NCI-H1092 treated with DMSO at 0.1 percent for 48 hours (cell line): ENCODE results near the gene TLE4.
"Not testable (repeated sequence)": the region's sequence is repeated elsewhere in the genome, so short reads cannot be mapped to it uniquely, and the experiment has no call there.

Experiments
- DNase-seq: peaks from one replicate; lab custom pipeline; 2025; lab: John Stamatoyannopoulos, UW

TLE4 gene

GRCh38 chr9:79571309-79572031 lies at the start of gene TLE4:
Gene TLE4 (plus strand): TSS chr9:79571965. CDS start chr9:79572791, 826 bp downstream.
- DNase-seq: peak; percentile 100

DNA sequence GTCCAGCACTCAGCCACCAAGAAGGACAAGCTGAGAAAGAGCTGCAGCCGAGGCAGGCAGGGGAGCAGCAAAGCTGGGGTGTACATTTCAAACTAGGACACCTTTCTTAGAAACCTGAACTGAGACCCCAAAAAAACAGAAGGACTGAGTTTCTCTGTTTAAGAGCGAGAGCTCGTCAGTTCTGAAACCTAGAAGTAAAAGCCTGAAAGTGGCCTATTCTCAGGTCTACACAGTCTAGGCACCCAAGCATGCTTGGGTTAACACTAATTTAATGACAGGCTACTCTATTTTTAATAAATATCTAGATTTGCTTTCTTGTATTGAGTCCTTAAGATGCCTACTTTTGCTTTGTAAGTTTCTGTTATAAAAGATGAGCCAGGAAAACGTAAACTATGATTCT lies 49.0 kb upstream of the TLE4 start:
- no peak for DNase-seq

DNA sequence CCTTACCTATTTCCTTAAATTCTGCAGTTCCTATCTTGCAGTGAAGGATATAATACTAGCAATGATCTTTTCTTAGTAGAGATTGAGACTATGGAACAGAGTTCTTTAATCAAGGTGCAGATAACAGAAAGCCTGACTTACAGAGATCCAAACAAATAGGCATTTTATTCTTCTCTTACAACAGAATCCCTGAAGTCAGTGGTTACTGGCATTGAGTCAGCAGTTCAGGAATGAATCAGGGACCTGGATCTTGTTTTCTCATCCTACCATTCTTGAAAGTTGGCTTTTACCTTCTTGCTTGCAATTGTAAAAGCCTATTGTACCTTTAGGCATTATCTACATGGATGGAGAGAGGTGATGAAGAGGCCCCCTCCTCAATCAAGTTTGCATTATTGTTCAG lies 47.5 kb upstream of the TLE4 start:
- DNase-seq: no peak

- DNase-seq: no peak
Measured at GRCh38 chr9:79526149-79526672, 45.6 kb upstream of the TLE4 start.

DNA sequence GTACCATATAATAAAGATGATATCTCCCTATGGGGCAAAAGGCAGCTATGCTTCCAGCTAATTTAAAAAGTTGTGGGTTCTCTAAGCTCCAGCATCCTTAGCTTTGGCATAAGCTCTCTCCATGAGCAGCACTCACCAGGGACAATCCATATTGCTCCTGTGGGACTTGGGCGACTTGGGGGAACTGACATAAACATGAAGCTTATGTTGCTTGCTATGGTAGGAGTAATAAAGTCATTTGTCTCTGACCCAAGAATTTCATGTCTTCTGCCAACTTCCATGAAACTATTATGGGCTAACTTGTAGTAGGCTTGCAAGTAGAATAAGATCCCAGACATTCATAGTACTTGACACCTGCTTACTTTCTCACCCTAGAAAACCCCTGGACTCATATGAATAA lies 36.2 kb upstream of the TLE4 start:
- DNase-seq: no peak

DNA sequence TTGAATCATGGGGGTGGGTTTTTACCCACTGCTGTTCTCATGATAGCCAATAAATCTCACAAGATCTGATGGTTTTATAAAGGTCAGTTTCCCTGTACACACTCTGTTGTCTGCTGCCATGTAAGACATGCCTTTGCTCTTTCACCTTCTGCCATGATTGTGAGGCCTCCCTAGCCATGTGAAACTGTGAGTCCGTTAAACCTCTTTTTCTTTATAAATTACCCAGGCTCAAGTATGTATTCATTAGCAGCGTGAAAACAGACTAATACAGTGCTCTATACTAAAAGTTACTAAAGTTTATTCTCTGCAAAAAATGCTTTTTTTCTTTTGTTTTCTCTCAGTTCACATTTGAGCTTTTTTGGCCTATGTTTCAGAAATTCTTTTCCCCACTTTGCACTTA lies 33.9 kb upstream of the TLE4 start:
- DNase-seq: no peak

GRCh38 chr9:79542735-79543620 lies 28.8 kb upstream of the TLE4 start:
- DNase-seq: peak; percentile 56

GRCh38 chr9:79544375-79544774 lies 27.4 kb upstream of the TLE4 start:
- DNase-seq: not testable (repeated sequence)

DNA sequence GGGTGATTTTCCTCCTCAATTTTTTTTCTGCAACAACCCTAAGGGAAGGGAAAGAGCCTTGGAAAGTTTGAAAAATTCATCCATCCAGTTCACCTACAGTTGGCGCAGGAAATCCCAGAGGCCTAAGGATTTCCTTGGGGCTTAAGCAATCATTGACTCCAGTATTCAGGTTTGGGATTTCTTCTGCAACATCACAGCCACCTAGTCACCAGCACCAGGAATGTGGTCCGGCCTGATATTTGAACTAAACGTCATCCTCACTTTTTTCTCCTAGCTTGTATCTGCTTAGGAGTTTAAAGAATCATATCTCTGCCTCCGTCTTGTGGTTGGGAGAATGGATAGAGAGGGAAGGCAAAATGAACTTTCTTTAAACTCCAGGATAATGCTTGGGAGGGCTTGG lies 20.2 kb upstream of the TLE4 start:
- DNase-seq: no peak

DNA sequence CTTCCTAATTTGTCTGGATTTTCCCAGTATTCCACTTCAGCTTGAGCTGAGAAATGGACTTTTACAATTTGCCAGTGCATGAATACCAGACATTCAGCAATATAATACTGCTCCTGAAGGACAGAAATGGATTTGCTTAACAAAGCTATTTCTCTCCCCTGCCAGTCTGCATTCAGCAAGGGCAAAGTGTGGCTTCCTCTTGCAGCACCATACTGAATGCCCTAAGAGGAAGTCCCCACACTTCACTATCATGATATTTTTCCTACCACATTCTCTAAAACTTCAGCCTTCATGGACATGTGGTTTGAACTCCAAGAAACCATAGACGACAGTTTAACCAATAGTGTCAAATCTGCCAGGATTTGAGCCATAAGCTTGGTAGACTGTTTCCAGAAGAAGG lies 19.8 kb upstream of the TLE4 start:
- no peak for DNase-seq

DNA sequence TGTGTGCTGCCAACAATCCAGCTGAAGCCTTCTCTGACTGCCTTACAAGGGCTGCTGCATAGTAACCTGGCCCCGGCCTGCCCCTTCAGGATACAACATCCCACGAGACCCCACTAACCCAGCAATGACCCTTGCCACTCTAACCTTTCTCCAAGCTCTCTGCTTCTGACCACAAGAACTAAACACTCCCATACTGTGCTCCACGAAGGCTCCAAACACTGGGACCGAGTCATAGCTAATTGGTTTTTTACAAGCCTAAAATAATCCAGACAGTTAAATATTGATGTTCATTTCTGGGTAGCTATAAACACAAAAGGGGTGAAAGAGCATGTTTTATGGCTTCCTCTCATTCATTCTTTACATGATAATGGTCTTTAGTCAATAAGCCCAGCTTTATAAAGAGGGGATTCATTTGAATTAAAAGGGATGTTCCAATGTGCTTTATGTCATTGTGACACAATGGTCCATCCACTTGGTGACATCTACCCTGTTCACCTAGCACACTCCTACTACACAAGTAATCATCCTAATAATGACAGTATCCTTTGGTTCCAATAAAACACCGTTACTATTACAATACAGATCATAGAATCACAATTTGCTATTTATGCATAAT lies 16.2 kb upstream of the TLE4 start:
- DNase-seq: no peak

DNA sequence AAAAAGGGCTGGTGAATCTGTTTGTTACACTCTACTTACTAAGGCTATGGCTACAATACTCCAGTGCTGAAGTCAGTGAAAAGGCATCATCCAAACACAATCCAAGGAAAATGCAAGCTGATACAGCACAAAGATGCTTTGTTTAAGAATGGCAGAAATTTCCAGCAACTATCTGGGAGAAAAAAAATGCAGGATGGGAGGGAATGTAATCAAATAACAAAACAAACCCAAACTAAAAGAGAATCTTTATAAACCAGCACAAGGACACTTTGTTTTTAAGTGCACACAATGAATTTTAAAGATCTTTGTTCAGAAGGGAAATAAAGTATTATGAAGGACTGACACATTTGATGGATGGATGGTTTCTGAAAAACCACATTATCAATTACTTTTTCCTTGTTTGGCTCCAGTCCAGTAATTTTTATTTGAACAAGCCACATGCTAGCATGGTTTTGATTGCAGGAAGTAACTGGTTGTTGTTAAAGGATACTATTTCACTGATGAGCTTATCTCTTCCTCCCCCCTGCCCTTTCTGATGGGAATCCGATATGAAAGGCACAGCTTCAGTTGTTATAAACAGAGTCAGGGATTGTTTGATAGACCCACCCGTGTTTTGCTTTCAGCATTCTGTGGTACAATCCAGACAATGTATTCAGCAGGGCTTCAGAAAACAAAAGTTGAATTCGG lies 12.1 kb upstream of the TLE4 start:
- peak; percentile 36 for DNase-seq

GRCh38 chr9:79562749-79563386 lies 8.9 kb upstream of the TLE4 start:
- DNase-seq: no peak

DNA sequence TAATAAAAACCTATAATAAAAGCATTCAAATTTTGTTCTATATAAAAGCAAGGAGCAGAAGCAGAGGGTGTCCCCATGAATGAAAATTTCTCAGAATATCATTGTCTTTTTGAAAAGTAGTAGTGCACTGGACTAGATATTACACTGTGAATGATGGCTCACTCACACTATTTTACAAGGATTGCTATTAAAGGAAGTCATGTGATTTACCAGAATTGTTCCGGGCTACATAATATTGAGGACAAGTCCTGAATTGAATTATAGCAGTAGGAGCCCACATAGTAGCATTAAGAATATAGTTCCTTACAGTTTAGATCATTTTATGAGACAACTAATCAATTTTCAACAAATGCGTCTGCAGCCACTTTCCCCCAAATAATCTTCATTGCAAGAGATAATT lies 7.7 kb upstream of the TLE4 start:
- DNase-seq: no peak

DNA sequence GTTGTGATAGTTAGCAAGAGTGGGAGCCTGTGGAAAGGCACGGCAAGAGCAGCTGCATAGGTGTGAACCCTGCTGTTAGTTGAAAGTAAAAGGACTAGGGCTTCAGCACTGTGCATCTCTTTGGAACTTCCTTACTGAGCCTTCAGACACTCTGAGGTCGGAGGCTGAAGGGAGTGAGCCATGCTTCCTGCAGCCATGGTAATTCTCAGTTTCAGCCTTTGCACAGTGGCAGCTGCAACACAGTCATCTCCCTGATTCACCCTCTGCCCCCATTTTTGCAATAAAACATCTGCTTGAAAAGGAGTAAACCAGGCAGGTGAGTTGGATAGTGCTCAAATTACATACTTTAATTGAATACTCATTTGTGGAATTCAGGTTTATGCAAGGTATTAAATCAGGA lies 6.5 kb upstream of the TLE4 start:
- no peak for DNase-seq

DNA sequence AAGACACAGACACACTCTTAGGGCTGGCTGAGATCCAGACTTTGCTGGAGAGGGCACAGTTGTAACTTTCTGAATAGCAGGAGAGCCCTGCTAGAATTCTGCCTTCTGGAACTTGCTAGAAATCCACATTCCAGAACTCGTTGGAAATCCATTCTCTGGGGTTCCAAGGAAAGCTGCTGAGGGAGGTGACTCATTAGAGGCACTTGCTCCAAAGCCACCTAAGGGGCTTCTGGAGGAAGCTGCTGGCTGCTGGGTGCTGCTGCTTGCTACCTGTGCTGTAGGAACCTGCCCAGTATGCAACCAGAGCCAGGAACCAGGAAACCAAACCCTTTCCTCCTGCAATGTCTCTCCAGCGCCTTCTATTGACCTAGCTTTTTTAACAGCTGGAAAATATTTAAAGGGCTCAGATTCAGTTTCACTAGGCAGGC lies 4.1 kb upstream of the TLE4 start:
- no peak for DNase-seq

DNA sequence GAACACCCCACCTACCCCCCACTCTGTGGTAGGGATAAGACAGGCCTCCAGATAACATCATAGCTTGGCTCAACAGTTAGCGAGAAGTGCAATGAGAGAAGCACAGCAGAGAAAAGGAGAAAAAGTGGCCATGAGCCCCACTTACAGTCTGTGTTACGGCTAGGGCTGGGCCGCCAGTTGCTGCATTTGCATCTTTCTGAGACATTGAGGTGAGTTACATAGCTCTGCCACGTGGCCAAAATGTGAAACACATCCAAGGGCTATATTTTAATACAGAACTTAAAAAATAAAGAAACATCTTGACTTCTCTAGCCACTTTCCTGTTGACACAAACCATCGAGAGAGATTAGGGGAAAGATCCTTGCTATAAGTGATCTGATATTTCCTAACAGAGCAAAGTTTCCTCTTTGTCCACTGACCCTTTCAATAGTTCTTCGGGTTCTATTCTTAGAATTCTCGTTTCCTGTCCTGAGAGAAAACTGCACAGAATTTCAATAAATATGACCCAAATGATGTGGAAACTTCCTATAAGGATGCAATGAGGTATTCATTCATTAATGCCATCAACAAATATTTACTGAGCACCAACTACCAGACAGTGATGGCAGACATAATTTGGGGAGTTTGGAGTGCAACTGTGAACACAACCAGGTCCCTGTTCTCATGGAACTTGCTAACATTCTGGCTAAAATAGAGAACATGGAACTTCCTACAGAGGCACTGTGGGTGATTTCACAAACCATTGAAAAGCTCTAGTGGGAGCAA lies 3.2 kb upstream of the TLE4 start:
- no peak for DNase-seq

- DNase-seq: no peak
Measured at GRCh38 chr9:79569814-79570447, 1.8 kb upstream of the TLE4 start.

DNA sequence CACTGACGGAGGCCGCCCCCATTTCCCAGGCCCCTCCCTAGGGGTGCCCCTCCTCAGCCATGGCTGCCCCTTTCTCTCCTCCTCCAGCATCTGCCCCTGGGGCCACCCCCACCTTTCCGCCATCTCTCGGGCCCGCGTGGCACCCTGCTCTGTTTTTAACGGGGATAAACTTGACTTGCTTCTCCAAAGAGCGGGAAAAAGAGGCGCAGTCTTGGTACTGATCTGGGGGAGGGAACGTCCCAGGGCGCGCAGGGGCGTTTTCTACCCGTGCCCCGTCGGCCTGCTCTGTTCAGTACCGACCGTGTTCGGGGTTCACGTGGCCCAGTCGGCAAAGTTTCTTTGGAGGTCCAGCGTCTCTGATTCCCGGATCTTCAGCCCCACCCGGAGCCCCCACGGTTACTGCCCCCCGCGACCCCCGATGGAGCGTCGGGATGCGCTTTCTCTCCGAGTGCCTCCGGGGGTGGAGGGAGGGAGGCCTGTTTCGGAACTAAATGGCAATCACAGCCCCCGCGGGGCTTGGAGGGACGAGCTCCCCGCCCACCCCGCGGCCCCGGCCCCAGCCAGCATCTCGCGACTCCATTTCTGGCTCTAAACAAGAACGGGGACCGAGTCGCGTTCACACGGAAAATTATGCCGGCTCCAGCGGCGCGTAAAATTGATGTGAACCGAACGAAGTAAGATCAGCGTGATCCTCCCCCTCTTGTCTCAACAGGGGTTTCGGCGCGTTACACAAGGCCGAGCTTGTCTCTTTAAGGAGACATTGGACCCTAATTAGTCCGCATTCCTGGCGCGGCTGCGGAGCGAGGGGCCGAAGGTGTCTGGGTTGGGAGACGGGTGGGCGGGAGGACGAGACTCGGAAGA lies 1.1 kb upstream of the TLE4 start:
- no peak for DNase-seq
